ENCODE results near the gene NLGN1. TPM values are rescaled to one million over a fixed set of nuclear protein-coding genes. Genes with fewer than 3 reads are reported as not detected.

The NLGN1 gene
- total and polyA plus RNA-seq, 2 experiments from 2014 or later = 14.3 to 20.1 TPM

GRCh38 chr3:174232658-174233429 lies 835.3 kb downstream of the NLGN1 start:
- H3K27me3 ChIP-seq (replicated peaks; ENCODE audit: insufficient read depth) = no peaks in the 10 kb centered on the region
- H4K20me1 ChIP-seq (ENCODE audit: insufficient read depth) = no peaks in the 10 kb centered on the region
- DNase-seq = no peak
- H3F3A ChIP-seq (ENCODE audit: insufficient read depth) = no peaks in the 10 kb centered on the region
- H3K9ac ChIP-seq = no peak overlapping the region
- TF ChIP-seq EZH2phosphoT487 (IDR thresholded peaks at IDR 0.05; ENCODE audit: insufficient read depth, low read depth) (no peak), EZH2 (IDR thresholded peaks at IDR 0.05; ENCODE audit: insufficient read depth, poor library complexity, severe bottlenecking) (no peak)
- WGBS, 2 experiments (ENCODE audit: low coverage in 1 of 2, low lambda C conversion rate in 2 of 2, missing lambda C conversion rate in 2 of 2) = 93 to 94% methylated on average over 12 of the region's 12 CpGs
- in situ Hi-C loops (cut with MboI) = no loop called here
- H2AFZ ChIP-seq = no peak overlapping the region
- peaks cover 10% of the 10 kb centered on the region for H3K4me1 ChIP-seq (ENCODE audit: insufficient read depth)
- no peaks in the 10 kb centered on the region for H3K36me3 ChIP-seq (ENCODE audit: low read depth)
- no peaks in the 10 kb centered on the region for H3K9me3 ChIP-seq (ENCODE audit: low read depth)
- H3K4me3 ChIP-seq = no peak overlapping the region
- H3K9me2 ChIP-seq (ENCODE audit: insufficient read depth) = no peaks in the 10 kb centered on the region
- no peaks in the 10 kb centered on the region for H3K79me2 ChIP-seq (ENCODE audit: insufficient read depth)
- H3K27ac ChIP-seq = no peak overlapping the region
- H3K4me2 ChIP-seq (ENCODE audit: unreplicated experiment) = no peak overlapping the region

DNA sequence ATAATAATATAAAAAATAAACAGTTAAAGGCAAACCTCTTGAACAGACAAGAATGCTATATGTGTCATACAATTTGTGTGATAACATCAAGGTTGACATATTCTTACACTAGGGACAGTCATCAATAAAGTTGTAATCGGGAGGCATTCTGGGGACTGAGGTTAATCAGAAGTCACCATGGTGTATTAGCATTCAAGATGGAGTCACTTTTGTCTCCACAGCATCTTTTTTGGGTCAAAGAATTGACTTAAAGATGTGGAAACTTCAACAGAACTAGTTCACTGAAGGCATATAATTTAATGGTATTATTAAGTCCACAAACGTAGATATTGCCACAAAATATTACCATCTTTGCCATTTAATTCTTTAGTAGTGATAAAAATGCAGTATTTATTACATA lies 836.0 kb downstream of the NLGN1 start:
- Histone ChIP-seq H3K4me2 (ENCODE audit: unreplicated experiment) (no peak overlapping the region), H3K27me3 (replicated peaks; ENCODE audit: insufficient read depth) (no peaks in the 10 kb centered on the region), H3K9ac (no peak overlapping the region), H3K27ac (no peak overlapping the region), H3K4me1 (ENCODE audit: insufficient read depth) (peaks cover 10% of the 10 kb centered on the region), H3K9me2 (ENCODE audit: insufficient read depth) (no peaks in the 10 kb centered on the region), H3K9me3 (ENCODE audit: low read depth) (no peaks in the 10 kb centered on the region), H3K79me2 (ENCODE audit: insufficient read depth) (no peaks in the 10 kb centered on the region), H4K20me1 (ENCODE audit: insufficient read depth) (no peaks in the 10 kb centered on the region), H3K4me3 (no peak overlapping the region), H3F3A (ENCODE audit: insufficient read depth) (no peaks in the 10 kb centered on the region), H2AFZ (no peak overlapping the region), H3K36me3 (ENCODE audit: low read depth) (no peaks in the 10 kb centered on the region)
- no peak for TF ChIP-seq EZH2phosphoT487 (IDR thresholded peaks at IDR 0.05; ENCODE audit: insufficient read depth, low read depth)
- no peak for TF ChIP-seq EZH2 (IDR thresholded peaks at IDR 0.05; ENCODE audit: insufficient read depth, poor library complexity, severe bottlenecking)
- no peak for DNase-seq
- 87 to 96% methylated on average over 2 of the region's 2 CpGs for WGBS, 2 experiments (ENCODE audit: low coverage in 1 of 2, low lambda C conversion rate in 2 of 2, missing lambda C conversion rate in 2 of 2)
- in situ Hi-C loops (cut with MboI) = no loop called here

DNA sequence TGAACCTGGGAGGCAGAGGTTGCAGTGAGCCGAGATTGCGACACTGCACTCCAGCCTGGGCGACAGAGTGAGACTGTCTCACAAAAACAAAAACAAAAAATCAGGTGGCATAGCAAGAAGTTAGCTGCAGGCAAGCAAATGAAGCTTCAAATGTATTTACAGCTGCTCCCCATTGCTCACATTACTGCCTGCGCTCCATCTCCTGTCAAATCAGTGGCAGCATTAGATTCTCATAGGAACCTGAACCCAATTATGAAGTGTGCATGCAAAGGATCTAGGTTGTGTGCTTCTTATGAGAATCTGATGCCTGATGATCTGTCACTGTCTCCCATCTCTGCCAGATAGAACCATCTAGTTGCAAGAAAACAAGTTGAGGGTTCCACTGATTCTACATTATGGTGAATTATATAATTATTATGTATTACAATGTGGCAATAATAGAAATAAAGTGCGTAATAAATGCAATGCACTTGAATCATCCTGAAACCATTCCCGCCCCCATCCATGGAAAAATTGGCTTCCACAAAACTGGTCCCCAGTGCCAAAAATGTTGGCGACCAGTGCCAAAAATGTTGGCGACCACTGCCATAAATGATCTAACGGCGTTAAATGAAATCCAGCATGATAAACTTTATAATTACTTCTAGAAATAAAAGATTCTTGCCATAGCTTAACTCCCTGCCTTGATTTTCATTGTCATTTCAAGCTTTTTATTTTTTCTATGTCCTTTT lies 844.9 kb downstream of the NLGN1 start:
- Histone ChIP-seq H3K4me2 (ENCODE audit: unreplicated experiment) (no peak overlapping the region), H3K9me3 (ENCODE audit: low read depth) (no peaks in the 10 kb centered on the region), H3K27me3 (replicated peaks; ENCODE audit: insufficient read depth) (no peaks in the 10 kb centered on the region), H3K36me3 (ENCODE audit: low read depth) (no peaks in the 10 kb centered on the region), H3K9me2 (ENCODE audit: insufficient read depth) (no peaks in the 10 kb centered on the region), H3K9ac (no peak overlapping the region), H3K4me3 (no peak overlapping the region), H2AFZ (peak overlapping the region; percentile 42), H3F3A (ENCODE audit: insufficient read depth) (no peaks in the 10 kb centered on the region), H3K79me2 (ENCODE audit: insufficient read depth) (no peaks in the 10 kb centered on the region), H3K27ac (0 out of 2 replicates have a peak overlapping the region, but pooled peaks have one; percentile 15), H3K4me1 (ENCODE audit: insufficient read depth) (peaks cover 21% of the 10 kb centered on the region), H4K20me1 (ENCODE audit: insufficient read depth) (no peaks in the 10 kb centered on the region)
- TF ChIP-seq EZH2 (IDR thresholded peaks at IDR 0.05; ENCODE audit: insufficient read depth, poor library complexity, severe bottlenecking) (no peak), EZH2phosphoT487 (IDR thresholded peaks at IDR 0.05; ENCODE audit: insufficient read depth, low read depth) (no peak)
- WGBS, 2 experiments (ENCODE audit: low coverage in 1 of 2, low lambda C conversion rate in 2 of 2, missing lambda C conversion rate in 2 of 2) = 58 to 63% methylated on average over 10 of the region's 10 CpGs
- in situ Hi-C loops (cut with MboI) = no loop called here
- peak; percentile 28 for DNase-seq

DNA sequence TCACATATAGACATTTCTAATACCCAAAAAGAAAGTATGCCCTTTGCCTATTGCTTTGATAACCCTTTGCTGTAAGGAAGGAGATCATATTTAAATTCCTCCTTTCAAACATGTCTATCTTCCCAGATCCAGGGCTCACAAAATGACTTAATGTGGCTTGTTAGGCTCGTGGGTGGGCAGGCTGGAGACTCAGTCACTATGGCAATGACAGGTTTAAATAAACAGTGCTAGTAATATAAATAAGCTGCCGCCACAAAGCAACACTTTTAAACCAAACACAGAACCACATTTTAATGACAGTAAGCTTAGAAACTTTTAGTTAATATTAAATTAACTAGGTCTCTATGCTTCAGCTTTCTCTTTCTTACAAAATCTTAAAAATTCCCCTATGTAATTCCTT lies 845.6 kb downstream of the NLGN1 start:
- H3K9ac ChIP-seq = 0 out of 2 replicates have a peak overlapping the region, but pooled peaks have one; percentile 7
- no peak for TF ChIP-seq EZH2 (IDR thresholded peaks at IDR 0.05; ENCODE audit: insufficient read depth, poor library complexity, severe bottlenecking)
- TF ChIP-seq EZH2phosphoT487 (IDR thresholded peaks at IDR 0.05; ENCODE audit: insufficient read depth, low read depth) = no peak
- H3F3A ChIP-seq (ENCODE audit: insufficient read depth) = no peaks in the 10 kb centered on the region
- no peaks in the 10 kb centered on the region for H3K36me3 ChIP-seq (ENCODE audit: low read depth)
- no peaks in the 10 kb centered on the region for H3K27me3 ChIP-seq (replicated peaks; ENCODE audit: insufficient read depth)
- no peaks in the 10 kb centered on the region for H4K20me1 ChIP-seq (ENCODE audit: insufficient read depth)
- 0 out of 2 replicates have a peak overlapping the region, but pooled peaks have one; percentile 15 for H3K27ac ChIP-seq
- no peaks in the 10 kb centered on the region for H3K79me2 ChIP-seq (ENCODE audit: insufficient read depth)
- DNase-seq = peak; percentile 66
- H3K4me2 ChIP-seq (ENCODE audit: unreplicated experiment) = no peak overlapping the region
- H3K4me3 ChIP-seq = no peak overlapping the region
- H3K9me2 ChIP-seq (ENCODE audit: insufficient read depth) = no peaks in the 10 kb centered on the region
- peak overlapping the region; percentile 42 for H2AFZ ChIP-seq
- WGBS, 2 experiments (ENCODE audit: low coverage in 1 of 2, low lambda C conversion rate in 2 of 2, missing lambda C conversion rate in 2 of 2) = 21 to 28% methylated on average over 2 of the region's 2 CpGs
- in situ Hi-C loops (cut with MboI) = no loop called here
- H3K4me1 ChIP-seq (ENCODE audit: insufficient read depth) = peaks cover 21% of the 10 kb centered on the region
- H3K9me3 ChIP-seq (ENCODE audit: low read depth) = no peaks in the 10 kb centered on the region

Measured in GM23248 (cell line).